Heart left ventricle (tissue), 16 donors: ENCODE measurements around the gene PLEKHA4. TPM values are rescaled to one million over a fixed set of nuclear protein-coding genes. Genes with fewer than 3 reads are reported as not detected.

Experiments used
- ATAC-seq, 4 donors: fragments of 200-7000 bp; cut with Tn5 transposase; one replicate each; pipeline ENCODE4 v1.9.1; 2020 to 2022; ENCODE audit warnings: moderate library complexity in 4 of 4, mild to moderate bottlenecking in 3 of 4, moderate number of reproducible peaks in 1 of 4
- DNase-seq, 5 donors: peaks; one replicate each; pipeline ENCODE4 v3.0.0-alpha.2; 2020
- H3K27ac ChIP-seq, 12 donors: fragments of 200-600 bp; sonication (generic) in 4 of 12; one replicate each; pipeline versions ENCODE4 v1.5.0 to v1.8.0; 2016 to 2022; ENCODE audit warnings: mild to moderate bottlenecking in 2 of 12
- H3K27me3 ChIP-seq, 9 donors: fragments of 200-600 bp; sonication (generic) in 2 of 9; one replicate each; pipeline versions ENCODE4 v1.5.1 to v1.8.0; 2016 to 2022; ENCODE audit warnings: mild to moderate bottlenecking in 3 of 9
- H3K36me3 ChIP-seq, 9 donors: fragments of 200-600 bp; sonication (generic) in 2 of 9; one replicate each; pipeline versions ENCODE4 v1.5.0 to v1.8.0; 2018 to 2022; ENCODE audit warnings: mild to moderate bottlenecking in 2 of 9
- H3K4me1 ChIP-seq, 12 donors: fragments of 200-600 bp; sonication (generic) in 4 of 12; one replicate each; pipeline versions ENCODE4 v1.5.0 to v1.8.0; 2016 to 2022; ENCODE audit warnings: mild to moderate bottlenecking in 3 of 12
- H3K4me3 ChIP-seq, 12 donors: fragments of 200-600 bp; sonication (generic) in 4 of 12; one replicate each; pipeline versions ENCODE4 v1.5.0 to v1.8.0; 2017 to 2022; ENCODE audit warnings: mild to moderate bottlenecking in 9 of 12, moderate library complexity in 4 of 12
- H3K9me3 ChIP-seq, 12 donors: fragments of 200-600 bp; sonication (generic) in 4 of 12; one replicate each; pipeline versions ENCODE4 v1.5.0 to v1.8.0; 2016 to 2022; ENCODE audit warnings: mild to moderate bottlenecking in 1 of 12
- CTCF ChIP-seq, 12 donors: fragments of 200-600 bp; sonication (generic) in 4 of 12; IDR thresholded peaks; one replicate each; pipeline versions ENCODE4 v1.5.0 to v1.8.0; 2018 to 2022; ENCODE audit warnings: antibody characterized with exemption in 12 of 12, mild to moderate bottlenecking in 5 of 12
- POLR2A ChIP-seq, 2 donors: fragments of 450-650 bp; IDR thresholded peaks; one replicate each; pipeline ENCODE4 v1.6.1; 2017; ENCODE audit warnings: antibody characterized with exemption in 2 of 2, mild to moderate bottlenecking in 2 of 2, moderate library complexity in 2 of 2
- WGBS, 4 donors: extraction: QIAGEN DNeasy Blood & Tissue Kit in 2 of 4; methylation state at CpG; one replicate each; pipeline versions ENCODE4 v1.1.5 to v1.1.7; 2013 to 2018; 5-methylcytosine and 5-hydroxymethylcytosine counted together
- intact Hi-C, 10 donors: fragments of 100-400 bp; cut with DNase I; formaldehyde crosslinking; loops; one replicate each; pipeline versions ENCODE4 v1.11.1 to v1.14.2; 2022
- polyA plus RNA-seq, 2 donors: library from polyadenylated mRNA; stranded (reverse); fragments of 200-250 nt; gene quantifications; one replicate each; pipeline ENCODE4 v1.2.3, GENCODE V29; 2013
- total RNA-seq, 9 donors: library from RNA; depleted of rRNA in 2 of 9; stranded (reverse); fragments of >200 nt in 2 of 9; fragmentation: NEBNext Ultra II Directional in 3 of 9; extraction: Animal tissue kit (Norgen Biotek cat#: 25700) in 3 of 9; gene quantifications; one replicate each; pipeline versions ENCODE4 v1.1.0 to v1.2.4, GENCODE V29; 2016 to 2023
- donor health status: ischemic (EF 13 %, LVEDD 7.1; RV severe dilation, severe dysfunction).
- donor health status: healthy with polysubstance abuse.
- donor health status: DM: no; HTN: yes; CAD: no.
- donor health status: DM: no; HTN: no; CAD: no.
- donor health status: ischemic (EF 25% LVEDD 6.9; RV normal size, moderate dysfunction).
- donor health status: ischemic (EF 25% LVEDD 5.7; RV mildly dilated, moderate dysfunction).
- donor health status: healthy.
- donor health status: DM: yes; HTN: yes; CAD: no.
- donor health status: ischemic (EF 35%, LVEDD 5.7; RV mildly dilated, moderate dysfunction).
- donor health status: nonischemic (EF 11% LVEDD 7.7; RV severe dilation, severe dysfunction).
- donor health status: DM: yes; HTN: yes; CAD: no.
- donor health status: PGD.
- donor health status: ischemic (EF 29% LVEDD 5.4; RV normal size, mild dysfunction).
- donor health status: nonischemic (EF 23%, LVEDD 6.1; RV moderate dilation, normal function).

The PLEKHA4 gene
- total and polyA plus RNA-seq, 11 donors = 7.5 to 66.9 (median 28.6) TPM

GRCh38 chr19:48826606-48827020, 41.8 kb downstream of the PLEKHA4 start:
- intact Hi-C loops = no loop called here
- Histone ChIP-seq H3K36me3 (peaks cover 0 to 17% (median 1%) of the 10 kb centered on the region in 9 donors), H3K9me3 (no peaks in the 10 kb centered on the region), H3K27ac (no peak overlapping the region), H3K27me3 (no peaks in the 10 kb centered on the region), H3K4me3 (no peak overlapping the region), H3K4me1 (no peaks in the 10 kb centered on the region)
- no peak for TF ChIP-seq CTCF (IDR thresholded peaks at IDR 0.05)
- no peak for TF ChIP-seq POLR2A (IDR thresholded peaks at IDR 0.05)
- DNase-seq (no peak), ATAC-seq (no peak)
- WGBS, 4 donors = 84 to 87% (median 85%) methylated on average over 8 of the region's 8 CpGs

GRCh38 chr19:48822514-48822913, 45.9 kb downstream of the PLEKHA4 start:
- WGBS, 4 donors = 93 to 98% (median 97%) methylated on average over 2 of the region's 2 CpGs
- no peaks in the 10 kb centered on the region for H3K27me3 ChIP-seq
- no peak overlapping the region for H3K4me3 ChIP-seq
- DNase-seq = no peak
- TF ChIP-seq CTCF (IDR thresholded peaks at IDR 0.05) (no peak), POLR2A (IDR thresholded peaks at IDR 0.05) (no peak)
- H3K36me3 ChIP-seq = no peaks in the 10 kb centered on the region
- H3K27ac ChIP-seq = no peak overlapping the region
- H3K9me3 ChIP-seq = no peaks in the 10 kb centered on the region
- peaks cover 0 to 14% (median 8%) of the 10 kb centered on the region in 12 donors for H3K4me1 ChIP-seq
- intact Hi-C loops = no loop called here
- no peak for ATAC-seq

- intact Hi-C loops = no loop called here
- H3K27me3 ChIP-seq = no peaks in the 10 kb centered on the region
- no peak overlapping the region for H3K4me3 ChIP-seq
- H3K9me3 ChIP-seq = no peaks in the 10 kb centered on the region
- WGBS, 4 donors = 75 to 94% (median 82%) methylated on average over 5 of the region's 5 CpGs
- TF ChIP-seq POLR2A (IDR thresholded peaks at IDR 0.05) (no peak), CTCF (IDR thresholded peaks at IDR 0.05) (no peak)
- DNase-seq (no peak), ATAC-seq (no peak)
- no peak overlapping the region for H3K27ac ChIP-seq
- H3K36me3 ChIP-seq = no peaks in the 10 kb centered on the region
- H3K4me1 ChIP-seq = peaks cover 0 to 14% (median 8%) of the 10 kb centered on the region in 12 donors
Observed at GRCh38 chr19:48821633-48822032, 46.8 kb downstream of the PLEKHA4 start.

DNA sequence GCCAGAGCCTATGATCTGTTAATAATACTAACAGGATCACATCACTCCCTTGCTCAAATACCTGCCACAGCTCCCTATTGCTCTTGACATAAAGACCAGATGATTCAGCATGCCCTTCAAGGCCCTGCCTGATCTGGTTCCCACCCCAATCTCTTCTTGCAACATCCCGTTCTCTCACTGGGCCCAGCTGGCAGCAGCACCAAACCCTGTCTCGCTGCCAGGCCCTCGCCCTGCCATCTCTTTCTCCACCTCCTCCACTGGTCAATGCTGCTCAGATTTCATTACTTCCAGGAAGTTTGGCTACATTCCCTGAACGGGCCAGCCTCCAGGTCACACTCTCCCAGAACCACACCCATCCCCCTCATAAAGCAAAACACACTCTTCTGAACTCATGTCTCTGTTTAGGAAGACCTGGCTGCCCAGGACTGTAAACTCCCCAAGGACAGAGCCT, 49.0 kb downstream of the PLEKHA4 start:
- H3K36me3 ChIP-seq = no peaks in the 10 kb centered on the region
- H3K4me3 ChIP-seq = no peak overlapping the region
- intact Hi-C loops = no loop called here
- H3K9me3 ChIP-seq = no peaks in the 10 kb centered on the region
- DNase-seq (peak; percentile 80 to 89 (median 83)), ATAC-seq (peak; percentile 93 to 95 (median 94))
- no peaks in the 10 kb centered on the region for H3K27me3 ChIP-seq
- peak overlapping the region in 11 of 12 donors; percentile 21 to 73 (median 65) for H3K27ac ChIP-seq
- no peak for TF ChIP-seq POLR2A (IDR thresholded peaks at IDR 0.05)
- no peak for TF ChIP-seq CTCF (IDR thresholded peaks at IDR 0.05)
- 15 to 21% (median 17%) methylated on average over 4 of the region's 4 CpGs for WGBS, 4 donors
- H3K4me1 ChIP-seq = peaks cover 0 to 25% (median 11%) of the 10 kb centered on the region in 12 donors
